NOMO-1 treated with DMSO at 0.1 percent for 48 hours (cell line): Measurements from ENCODE around the gene ADAP1.
A peak's percentile ranks its signal among the peaks of the same experiment; 100 is the strongest.

ENCODE experiments used
- DNase-seq: peaks from one replicate; lab custom pipeline; 2025; ENCODE audit not compliant: unreplicated experiment; lab: John Stamatoyannopoulos, UW

The ADAP1 gene

DNA sequence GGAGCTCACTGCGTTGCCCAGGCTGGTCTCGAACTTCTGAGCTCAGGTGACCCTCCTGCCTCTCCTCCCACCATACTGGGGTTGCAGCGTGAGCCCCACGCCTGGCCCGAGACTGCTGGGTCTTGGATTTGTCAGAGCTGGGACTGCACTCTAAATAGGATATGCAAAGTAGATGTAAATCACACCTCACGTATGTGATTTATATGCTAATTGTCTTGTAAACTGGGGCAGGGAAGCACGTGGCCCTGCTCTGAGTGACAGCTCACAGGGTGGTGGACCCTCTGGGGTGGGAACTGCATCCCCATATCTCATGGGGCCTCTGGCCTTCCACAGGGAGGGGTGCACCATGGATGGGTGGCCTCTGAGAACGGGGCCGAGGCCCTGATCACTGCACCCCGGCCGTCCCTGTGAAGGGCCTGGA lies 44.0 kb downstream of the ADAP1 start:
- no peak for DNase-seq

DNA sequence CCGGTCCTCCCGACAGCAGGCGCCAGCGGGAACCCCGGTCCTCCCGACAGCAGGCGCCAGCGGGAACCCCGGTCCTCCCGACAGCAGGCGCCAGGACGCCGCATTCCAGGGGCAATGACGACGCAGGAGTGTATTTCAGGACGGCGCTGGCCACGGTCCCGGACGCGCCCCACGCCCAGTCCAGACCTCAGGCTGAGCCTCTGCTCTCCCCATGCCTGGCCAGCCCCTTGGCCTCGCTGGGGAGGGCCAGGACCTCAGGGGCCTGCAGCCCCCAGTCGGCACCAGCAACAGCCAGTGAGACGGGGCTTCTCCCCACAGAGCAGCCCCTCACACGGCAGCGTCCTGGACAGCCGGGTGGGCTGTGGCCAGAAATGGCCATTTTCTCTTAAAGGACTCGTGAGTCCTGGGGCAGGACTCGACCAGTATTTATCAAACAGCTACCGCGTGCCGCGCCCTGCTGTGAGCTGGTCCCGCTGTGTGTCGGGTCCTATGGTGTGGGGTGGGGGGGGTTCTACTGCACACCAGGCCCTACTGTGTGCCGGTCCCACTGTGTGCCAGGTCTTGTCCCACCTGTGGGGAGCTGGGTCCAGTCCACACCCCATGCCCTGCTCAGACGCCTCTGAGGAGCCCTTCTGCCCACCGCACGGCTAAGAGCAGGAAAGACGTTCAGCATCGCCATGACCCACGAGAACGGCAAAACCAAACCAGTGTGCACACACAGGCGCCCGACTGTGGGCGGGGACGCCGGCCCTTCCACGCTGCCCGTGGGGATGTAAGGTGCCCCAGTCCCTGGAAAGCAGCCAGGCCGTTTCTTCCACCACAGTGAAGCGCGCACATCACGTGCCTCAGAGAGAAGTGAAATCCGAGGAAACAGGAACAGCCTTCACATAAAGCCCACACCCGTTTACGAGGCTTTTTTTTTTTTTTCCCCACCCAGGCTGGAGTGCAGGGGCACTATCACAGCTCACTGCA lies 44.8 kb downstream of the ADAP1 start:
- DNase-seq, result peak; percentile 90

DNA sequence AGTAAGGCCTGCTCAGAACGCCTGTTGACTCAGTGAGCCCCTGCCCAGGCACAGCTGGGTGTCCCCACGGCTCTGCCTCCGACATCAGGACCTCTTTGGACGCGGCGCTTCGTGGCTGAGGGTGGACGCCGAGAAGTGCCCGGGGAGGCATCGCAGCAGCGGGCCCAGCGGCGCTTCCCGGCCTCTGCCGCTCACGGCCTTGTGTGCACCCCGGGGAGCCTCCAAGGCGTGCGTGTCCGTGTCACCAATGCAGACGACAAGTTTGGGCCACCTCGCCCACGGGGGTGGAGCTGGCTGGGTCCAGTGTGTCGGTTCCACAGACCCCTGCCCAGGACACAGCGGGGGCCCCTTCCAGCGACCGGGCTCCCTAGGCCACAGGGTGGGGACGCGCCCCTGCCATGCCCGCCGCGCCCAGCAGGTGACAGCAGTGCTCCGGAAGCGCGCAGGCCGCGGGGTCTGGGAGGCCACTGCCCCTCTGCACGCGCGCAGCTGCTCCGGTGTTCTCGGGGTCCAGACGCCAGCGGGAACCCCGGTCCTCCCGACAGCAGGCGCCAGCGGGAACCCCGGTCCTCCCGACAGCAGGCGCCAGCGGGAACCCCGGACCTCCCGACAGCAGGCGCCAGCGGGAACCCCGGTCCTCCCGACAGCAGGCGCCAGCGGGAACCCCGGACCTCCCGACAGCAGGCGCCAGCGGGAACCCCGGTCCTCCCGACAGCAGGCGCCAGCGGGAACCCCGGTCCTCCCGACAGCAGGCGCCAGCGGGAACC lies 45.7 kb downstream of the ADAP1 start:
- peak; percentile 65 for DNase-seq

DNA sequence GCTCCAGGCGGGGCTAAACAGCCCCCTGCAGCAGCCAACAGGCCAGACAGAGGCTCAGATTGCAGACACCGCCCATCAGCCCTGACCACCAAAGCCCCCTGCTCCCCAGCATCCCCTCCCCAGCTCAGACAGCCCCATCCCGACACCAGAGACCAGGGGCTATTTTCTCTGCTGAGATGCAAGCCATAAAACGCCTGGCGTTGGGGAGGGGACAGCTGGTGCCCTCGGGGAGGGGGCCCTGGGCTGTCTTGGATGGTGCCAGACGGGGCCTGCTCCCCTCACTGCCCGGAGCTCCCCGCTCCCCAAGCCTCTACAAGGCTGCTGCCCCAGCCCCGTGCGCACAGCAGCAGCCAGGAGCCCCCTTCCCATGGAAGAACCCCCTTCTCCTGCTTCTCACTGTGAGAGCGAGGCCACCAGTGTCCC lies 46.3 kb downstream of the ADAP1 start:
- no peak for DNase-seq

DNA sequence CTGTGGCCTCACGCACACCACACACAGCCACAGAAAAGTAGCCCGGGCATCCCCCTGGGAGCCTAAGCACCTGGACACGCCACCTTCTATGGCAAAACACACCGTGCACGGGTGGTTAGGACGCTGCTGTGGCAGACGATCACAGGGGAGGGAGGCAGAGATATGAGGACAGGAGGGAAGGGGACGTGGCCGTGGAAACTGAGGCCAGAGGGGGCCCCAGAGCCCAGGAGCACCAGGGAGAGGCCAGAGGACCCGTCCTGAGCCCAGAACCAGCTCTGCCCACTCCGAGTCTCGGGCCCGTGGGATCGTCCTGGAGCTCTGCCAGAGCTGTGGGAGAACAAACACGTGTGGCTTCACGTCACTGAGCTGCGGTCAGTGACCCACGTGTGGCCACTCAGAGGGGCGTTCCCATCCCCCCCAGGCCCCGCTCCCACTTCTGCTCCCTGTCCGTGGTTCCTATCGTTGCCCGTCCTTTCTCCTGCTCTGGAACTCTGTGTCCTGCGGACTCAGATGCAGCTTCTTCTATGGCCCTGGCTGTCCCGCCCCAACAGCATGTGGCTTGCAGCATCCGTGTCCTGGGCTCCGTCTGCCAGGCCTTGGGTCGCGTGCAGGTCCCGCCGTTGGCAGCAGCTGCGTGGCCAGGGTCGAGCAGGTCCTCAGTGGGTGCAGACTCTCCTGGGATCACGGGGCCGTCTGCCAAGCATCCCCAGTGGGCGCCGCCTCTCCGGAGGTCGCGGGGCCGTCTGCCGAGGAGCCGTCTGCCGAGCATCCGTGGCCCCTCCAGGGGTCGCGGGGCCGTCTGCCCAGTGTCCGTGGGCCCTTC lies 47.1 kb downstream of the ADAP1 start:
- no peak for DNase-seq

DNA sequence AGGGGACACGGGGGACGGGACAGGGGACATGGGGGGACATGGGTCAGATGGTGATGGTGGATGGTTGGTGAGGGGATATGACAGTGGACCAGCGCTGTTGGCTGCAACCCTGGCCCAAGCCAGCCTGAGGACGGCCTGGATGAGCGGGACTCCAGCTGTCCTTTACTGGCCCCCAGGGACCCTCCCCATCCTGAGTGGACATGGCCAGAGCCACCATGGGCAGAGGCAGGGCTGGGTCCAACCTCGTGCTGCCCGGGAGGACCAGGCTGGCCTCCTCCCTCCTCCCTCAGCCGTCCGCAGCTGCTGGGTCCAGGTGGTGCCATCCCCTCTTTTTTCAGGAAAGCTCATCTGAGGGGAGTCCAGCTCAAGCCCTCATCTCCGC lies 47.7 kb downstream of the ADAP1 start:
- no peak for DNase-seq

DNA sequence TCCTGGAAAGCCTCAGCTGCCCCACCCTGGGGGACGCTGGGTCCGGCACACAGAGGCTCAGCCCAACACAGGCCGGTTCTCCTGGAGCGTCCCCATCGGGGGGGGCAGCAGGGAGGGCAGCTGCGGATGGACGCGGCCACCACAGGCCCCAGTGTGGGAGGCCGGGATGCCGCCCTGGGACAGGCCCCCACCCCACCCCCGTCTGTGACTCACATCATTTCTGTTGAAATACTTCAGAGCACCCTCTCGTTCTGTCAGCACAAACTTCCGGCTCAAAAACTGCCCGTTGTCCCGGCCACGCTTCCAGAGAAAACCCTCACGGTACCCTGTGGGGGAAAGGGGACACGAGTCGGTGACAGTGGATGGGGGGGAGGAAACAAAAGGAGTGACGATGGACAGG lies 49.6 kb downstream of the ADAP1 start:
- no peak for DNase-seq

DNA sequence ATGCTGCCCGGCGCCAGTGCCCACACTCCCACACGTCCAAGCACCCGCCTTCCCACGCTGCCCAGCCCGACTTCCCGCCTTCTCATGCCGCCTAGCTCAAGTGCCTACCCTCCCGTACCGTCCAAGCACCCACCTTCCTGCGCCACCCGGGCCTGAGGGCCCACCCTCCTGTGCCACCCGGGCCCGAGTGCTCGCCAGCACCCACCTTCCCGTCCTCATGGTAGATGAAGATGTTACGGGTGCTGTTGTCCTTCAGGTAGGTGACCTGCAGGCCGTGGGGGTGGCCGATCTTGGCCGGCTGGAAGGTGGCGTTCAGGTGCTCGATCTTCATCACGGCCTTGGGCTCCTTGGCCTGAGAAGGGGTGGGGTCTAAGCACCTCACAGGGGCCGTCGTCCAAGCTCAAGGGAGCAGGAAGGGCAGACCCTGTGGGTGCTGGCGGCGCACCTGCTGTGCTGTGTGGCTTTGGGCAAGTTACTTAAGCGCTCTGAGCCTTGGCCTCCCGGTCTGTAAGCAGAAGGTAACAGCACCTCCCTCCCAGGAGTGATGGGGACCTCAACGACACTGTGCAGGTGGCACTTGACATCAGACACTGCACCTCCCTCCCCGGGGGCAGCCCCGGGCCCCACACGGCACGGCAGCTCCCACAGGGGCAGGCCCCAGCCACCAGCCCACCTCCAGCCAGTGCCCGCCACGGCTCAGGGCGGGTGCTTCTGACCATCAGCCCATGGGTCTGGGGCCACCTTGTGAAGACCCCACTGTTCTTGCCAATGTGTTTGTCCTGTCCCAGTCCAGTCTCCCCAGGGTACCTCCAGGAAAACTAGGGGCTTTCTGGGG lies 50.3 kb downstream of the ADAP1 start:
- DNase-seq, result no peak

DNA sequence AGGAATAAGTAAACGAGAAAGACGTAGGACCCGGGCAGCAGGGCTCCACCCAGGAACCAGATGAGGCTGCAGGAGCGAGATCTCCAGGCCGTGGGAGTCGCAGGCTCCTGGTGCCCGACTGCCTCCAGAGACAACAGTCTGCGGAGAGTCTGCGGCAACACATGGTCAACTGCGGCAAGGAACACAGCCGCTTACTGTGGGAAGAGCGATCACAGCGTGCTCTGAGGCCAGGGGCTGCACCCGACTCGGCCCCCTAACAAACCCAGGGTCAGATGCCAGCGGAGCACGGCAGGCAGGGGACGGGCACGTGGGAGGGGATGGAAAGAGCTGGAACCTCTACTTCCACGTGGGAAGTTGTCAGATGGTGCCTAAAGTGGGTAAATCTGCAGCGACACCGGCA lies 51.5 kb downstream of the ADAP1 start:
- DNase-seq, result no peak

DNA sequence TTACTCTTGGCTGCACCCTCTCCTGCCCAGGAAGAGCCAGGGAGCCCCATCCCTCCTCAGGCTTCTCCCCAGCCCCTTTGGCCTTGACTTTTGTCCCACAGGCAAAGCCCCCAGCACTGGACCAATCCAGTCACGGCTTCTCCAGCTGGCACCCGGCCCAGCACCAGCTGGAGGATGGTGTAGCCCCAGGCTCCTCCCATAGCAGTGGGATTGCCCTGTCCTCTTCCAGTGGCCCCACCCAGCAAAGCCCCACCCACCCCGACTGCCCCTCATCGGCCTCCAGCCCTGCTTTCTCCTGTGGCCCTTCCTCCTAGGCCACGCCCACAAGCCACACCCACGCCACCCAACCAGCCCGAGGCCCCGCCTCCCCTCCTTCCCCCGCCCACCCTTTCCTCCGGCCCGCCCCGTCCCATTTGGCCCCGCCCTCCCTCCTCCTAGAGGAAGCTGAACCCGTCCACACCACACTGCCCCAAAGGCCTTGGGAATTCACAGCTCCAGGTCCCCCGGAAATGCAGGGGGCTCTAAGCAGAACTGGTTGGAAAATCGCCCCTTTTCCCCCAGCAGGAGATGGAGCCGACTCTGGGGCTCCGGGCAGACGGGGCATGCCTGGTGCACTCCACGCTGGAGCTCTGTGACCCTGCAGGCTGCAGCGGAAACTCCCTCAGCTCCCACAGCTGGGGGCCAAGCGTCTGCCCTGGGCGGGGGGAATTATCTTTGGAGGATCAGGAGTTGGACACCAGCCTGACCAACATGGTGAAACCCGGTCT lies 52.9 kb downstream of the ADAP1 start:
- DNase-seq, result peak; percentile 54

DNA sequence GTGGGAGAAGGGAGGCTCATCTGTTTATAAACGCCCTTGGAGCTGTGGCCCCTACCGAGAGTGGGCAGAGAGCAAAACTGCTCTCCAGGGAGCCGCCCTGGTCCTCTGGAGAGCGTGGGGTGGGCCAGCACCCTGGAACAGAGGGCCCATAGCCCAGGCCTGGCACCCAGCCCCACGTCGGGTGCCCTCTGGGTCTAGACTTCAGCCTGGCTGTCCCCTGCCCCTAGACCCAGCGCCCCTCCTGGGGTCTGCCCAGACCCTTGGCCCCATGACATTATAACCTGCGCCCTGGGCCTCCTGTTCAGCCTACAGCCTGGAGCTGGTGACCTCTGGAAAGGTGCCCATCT lies 53.5 kb downstream of the ADAP1 start:
- no peak for DNase-seq

DNA sequence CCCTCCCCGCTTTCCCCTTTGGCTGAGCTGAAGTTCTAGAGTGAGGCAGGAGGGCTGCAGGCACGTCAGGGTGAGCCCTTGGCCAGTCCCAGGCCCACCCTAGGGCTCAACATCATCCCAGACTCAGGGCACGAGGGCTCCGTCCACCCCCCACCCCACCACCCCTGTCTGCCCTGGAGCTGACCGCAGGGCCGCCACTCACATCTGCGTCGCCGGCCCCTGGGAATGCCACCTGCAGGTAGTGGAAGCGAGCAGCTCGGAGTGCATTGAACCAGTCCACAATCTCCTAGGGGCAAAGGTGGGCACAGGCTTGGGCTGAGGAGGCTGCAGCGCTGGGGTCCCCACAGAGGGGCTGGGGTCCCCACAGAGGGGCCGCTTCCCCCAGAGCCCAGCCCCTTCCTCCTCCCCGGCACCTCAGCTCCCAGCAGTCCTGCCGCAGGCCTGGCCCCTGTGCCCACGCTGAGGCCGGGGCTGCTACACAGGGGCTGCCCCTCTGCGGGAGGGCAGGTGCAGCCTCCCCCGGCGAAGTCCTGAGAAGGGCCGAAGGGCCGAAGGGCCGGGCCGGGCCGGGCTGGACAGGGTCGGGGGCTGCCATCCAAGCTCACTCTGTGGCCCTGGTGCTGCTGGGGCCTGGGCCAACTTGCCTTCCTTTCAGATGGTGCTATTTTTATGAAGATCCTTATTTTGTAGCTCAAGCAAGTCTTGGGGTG lies 54.0 kb downstream of the ADAP1 start:
- no peak for DNase-seq

DNA sequence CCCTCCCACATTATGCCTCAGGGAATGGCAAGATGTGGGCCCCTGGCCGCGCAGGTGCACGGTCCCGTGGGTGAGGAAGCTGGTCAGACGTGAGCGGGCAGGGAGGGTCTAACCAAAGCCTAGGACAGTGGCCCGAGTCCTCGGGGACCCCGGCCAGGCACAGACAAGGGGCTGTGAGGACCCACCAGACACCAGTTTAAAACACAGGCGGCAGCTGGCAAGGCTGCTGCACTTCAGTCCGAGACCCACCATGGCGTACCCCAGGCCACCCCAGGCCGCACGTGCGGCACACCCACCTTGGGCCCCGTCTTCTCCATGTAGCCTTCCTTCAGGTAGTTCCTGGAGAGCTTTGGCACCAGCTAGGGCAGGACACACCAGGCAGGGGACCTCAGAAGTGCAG lies 54.7 kb downstream of the ADAP1 start:
- no peak for DNase-seq

DNA sequence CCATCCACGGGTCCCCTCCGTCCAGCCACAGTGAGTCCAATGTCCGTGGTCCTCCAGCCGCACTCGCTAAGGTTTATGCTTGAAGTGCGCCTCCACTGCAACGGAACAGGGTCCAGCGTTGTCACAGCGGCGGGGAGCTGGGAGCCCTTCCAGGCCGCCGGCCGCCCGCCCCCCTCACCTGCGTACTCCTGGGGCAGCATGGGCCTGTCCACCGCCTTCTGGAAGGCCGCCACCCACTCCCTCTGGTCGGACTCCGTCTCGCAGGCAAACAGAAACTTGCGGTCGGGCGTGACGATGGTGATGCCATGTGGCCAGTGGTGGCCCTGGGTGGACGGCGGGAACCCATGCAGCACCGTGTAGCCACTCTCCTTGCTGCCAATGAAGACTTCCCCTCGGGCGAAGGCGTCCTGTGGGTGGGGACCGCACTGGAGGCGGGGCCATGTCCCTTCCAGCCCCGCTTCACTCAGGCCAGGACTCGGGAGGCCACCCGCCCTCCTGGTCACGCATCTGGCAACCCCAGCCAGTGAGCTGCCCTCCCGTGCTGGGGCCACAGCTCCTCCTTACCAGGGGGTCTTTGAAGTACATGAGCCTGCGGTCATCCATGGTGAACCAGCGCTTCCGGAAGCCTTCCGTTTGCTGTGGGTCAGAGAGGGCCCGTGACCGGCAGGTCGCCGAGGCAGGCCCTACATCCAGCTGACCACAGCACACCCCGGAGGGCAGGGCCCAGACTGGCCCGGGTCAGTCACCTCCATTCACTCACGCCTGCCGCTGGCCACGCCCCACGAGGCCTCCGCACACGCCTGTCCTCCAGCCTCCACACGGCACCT lies 55.4 kb downstream of the ADAP1 start:
- no peak for DNase-seq

DNA sequence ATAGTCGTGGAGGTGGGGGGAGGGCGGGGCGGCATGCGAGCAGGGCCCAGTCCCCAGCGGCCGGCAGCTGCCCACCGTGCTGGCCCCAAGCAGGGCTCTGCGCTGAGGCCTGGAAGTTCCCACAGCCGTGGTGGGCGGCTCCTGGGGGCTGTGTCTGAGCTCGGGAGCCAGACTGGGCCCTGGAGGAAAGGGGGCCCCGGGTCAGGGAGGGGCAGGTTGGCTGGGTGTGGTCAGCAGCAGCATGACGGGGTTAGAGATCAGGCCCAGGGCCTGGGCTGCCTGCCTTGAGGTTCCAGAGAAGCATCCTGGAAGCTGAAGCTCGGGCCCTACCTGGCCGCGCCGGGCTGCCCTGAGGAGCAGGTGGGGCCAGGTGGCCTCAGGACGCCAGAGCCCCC lies 56.0 kb downstream of the ADAP1 start:
- DNase-seq, result no peak

DNA sequence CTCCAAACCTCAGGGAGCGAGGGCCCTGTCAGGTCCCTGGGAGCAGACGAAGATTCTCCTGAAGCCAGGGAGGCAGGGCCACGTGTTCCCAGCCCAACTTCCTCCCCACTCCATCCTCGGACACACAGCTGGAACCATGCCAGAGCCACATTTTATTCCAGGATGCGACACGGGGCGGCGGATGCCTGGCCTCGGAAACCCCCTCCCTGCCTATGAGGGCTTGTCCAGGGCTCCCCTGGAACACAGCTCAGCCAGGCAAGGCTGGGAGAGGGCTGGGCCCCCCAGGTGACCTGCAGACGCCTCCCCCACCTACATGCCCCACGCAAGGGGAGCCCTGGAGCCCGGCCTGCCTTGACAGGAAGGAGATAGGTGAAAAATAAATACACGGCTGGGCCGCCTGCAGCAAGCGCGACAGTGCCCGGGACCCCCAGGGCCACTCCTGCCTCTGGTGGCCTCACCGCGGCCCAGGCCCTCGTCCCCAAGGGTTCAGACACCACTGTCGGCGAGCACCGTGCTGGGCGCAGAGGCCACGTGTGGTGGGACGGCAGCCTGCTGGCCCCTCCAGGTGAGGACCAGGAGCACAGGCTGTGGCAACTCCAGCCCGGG lies 56.6 kb downstream of the ADAP1 start:
- no peak for DNase-seq

DNA sequence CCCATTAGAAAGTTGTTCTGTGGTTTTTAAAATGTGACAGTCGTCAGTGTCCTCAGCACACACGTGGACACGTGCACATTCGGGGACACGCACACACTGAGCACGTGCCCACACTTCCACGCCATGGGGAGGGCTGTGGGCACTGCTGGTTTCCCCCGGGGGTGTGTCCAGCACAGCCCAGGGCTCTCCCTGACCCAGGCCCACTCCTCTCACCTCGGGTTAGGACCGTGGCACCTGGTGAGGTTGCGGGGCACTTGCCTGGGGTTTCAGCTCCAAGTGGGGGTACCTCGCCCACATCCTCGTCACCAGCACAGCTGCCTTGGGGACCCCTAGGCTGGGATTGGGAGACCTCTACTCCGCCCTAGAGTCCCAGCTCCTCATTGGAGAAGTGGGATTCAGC lies 57.4 kb downstream of the ADAP1 start:
- no peak for DNase-seq
